RCC 7860 (cell line): ENCODE measurements around the gene CTBP2.

Experiments used
- DNase-seq: peaks from one replicate; pipeline ENCODE4 v3.0.0-alpha.2; 2015; ENCODE audit warnings: low spot score
- FAIRE-seq: peaks from 2 replicates; lab custom pipeline; 2012; peaks lifted over from hg19 to GRCh38; lab: Jason Lieb, UNC

CTBP2 gene

DNA sequence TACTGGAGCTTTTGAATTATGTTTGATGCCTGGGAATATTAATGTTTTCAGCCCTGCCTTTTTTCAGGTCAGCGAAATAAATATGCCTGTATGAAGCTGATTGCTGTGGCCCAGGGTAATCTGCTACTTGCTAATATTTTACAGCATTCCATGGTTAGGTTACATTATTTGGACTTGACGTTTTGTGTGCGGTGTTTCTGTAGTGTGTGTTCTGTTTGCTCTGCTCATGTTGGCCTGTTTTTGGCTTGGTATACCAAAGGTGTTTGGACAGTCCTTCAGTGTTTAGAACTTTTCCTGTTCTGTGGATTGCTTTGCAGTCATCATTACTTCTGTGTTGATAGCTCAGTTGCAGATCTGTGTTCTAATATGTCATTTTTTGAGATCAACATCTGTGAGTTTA, 206.9 kb downstream of the CTBP2 start:
- no peak for DNase-seq
- FAIRE-seq: no peak

DNA sequence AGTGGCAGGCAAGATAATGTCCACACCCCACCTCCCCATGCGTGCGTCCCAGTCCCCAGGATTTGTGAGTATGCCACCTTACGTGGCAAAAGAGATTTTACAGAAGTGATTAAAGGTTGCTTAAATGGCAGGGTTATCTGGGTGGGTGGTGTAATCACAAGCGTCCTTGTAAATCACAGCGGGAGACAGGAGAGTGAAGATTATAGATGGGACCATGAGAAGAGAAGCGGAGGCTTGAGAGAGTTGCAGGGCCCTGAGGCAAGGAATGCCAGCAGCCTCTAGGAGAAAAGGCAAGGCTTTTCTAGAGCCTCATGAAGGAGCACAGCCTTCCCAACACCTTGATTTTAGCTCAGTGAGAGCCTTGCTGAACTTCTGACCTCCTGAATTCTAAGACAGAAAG, 208.2 kb downstream of the CTBP2 start:
- DNase-seq (no peak), FAIRE-seq (no peak)

DNA sequence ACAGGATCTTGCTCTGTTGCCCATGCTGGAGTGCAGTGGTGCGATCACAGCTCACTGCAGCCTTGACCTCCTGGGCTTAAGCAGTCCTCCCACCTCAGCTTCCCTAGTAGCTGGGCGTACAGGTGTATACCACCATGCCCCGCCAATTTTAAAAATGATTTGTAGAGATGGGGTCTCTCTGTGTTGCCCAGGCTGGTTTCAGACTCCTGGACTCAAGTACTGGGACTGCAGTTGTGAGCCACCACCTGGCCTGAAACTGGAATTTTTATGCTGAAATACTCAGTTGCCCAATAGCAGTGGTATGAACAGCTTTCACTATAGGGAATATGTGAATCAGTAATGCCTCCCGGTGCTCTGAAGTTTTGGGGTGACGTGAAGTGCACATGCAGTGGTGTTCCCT, 210.8 kb downstream of the CTBP2 start:
- DNase-seq: no peak
- FAIRE-seq: no peak

DNA sequence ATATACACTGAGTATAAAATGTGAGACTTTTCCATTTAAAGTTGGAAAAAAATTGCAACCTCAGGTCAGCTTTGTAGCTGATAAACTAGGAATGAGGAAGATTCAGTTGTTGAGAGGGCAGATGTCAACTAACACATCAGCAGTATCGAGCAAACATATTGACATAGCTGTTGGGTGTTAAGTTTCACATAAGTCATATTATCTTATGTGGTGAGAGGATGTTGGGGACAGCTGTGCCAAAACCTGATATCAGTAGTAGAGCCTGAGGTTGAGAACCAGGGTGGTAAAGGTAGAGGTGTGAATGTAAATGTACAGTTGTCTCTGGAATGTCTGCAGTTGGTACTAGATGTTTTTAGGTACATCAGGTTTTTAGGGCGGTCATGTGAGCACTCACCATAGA, 213.4 kb downstream of the CTBP2 start:
- DNase-seq: no peak

DNA sequence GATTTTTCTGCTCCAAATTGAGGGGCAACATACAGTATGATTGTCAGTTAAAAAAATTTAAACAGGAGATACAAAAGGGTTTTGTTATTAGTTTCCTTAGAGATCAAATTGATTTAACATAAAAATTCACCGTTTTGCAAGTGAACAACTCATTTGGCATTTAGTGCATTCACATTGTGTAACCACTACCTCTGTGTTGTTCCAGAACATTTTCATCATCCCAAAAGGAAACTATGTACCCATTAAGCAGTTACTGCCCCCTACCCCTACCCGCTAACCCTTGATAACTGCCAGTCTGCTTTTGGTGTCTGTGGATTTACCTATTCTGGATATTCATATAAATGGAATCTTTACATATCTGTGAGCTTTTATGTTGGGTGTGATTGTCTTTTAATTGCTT, 215.4 kb downstream of the CTBP2 start:
- FAIRE-seq: no peak
- no peak for DNase-seq

More for the DNA sequence above, 213.4 kb downstream of the CTBP2 start:
- FAIRE-seq: no peak

DNA sequence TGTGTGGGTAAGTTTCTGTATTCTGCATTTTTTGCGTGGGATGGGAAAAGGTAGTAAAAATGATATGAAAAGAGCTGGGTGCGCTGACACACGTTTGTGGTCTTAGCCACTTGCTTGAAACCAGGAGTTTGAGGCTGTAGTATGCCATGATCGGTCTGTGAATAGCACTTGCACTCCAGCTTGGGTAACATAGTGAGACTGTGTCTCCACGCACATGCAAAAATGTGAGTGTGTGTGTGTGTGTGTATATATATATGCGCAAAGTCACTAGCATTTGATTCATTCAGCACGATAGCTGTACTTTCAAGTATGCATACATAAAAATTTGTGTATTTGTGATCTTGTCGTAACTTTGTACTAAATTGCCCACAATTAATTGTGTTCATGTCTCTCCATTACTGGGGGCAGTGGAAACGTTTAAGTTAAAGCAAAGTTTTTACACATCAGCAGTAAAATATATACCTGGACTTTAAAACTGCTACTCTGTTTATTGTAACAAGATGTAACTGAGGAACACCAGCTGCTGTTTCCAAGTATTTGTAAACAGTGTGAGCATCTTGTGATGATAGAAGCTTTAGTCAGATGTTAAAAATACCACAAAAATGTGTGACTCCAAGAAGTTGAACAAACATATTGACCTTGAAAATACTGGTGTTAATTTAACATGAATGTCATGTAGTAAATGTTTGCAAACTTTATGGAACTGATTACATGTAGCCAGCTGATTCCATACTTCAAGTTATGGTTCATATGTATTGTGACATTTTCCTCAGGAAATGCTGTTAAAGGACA, 216.9 kb downstream of the CTBP2 start:
- peak; percentile 28 for DNase-seq

DNA sequence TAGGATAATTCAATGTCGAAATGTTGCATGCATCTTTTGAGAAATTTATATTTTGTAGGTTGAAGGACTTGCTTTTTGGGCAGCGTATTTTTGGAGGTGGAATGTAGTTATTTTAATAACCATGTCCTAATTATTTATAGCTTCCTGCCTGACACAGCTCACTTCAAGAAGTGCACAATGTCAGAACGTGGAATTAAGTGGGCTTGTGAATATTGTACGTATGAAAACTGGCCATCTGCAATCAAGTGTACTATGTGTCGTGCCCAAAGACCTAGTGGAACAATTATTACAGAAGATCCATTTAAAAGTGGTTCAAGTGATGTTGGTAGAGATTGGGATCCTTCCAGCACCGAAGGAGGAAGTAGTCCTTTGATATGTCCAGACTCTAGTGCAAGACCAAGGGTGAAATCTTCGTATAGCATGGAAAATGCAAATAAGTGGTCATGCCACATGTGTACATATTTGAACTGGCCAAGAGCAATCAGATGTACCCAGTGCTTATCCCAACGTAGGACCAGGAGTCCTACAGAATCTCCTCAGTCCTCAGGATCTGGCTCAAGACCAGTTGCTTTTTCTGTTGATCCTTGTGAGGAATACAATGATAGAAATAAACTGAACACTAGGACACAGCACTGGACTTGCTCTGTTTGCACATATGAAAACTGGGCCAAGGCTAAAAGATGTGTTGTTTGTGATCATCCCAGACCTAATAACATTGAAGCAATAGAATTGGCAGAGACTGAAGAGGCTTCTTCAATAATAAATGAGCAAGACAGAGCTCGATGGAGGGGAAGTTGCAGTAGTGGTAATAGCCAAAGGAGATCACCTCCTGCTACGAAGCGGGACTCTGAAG, 217.8 kb downstream of the CTBP2 start:
- FAIRE-seq (no peak), DNase-seq (no peak)

More for the DNA sequence above, 216.9 kb downstream of the CTBP2 start:
- no peak for FAIRE-seq

DNA sequence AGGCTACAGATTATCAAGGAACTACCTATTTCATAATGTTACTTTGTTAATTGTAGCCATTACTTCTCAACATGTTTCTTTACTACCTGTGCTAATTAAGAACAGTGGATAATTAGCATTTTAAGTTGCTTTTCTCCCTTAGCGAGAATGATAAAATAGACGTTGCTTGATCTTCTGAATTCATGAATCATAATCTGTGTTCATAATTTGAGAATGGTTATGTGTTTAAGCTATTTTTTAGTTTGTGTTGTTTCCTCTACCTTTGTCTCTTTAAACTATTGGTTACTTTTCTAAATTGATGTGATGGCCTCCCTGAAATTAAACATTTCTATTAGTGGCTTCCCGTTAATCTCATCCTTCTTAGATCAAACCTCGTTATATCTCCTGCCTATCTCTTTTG, 218.5 kb downstream of the CTBP2 start, which contains the start of gene ZRANB1:
Gene ZRANB1, plus strand, starts transcription at position 301 of the 400 bp plus-strand sequence. CDS start 371 bp downstream, outside the sequence.
- FAIRE-seq: no peak
- no peak for DNase-seq

DNA sequence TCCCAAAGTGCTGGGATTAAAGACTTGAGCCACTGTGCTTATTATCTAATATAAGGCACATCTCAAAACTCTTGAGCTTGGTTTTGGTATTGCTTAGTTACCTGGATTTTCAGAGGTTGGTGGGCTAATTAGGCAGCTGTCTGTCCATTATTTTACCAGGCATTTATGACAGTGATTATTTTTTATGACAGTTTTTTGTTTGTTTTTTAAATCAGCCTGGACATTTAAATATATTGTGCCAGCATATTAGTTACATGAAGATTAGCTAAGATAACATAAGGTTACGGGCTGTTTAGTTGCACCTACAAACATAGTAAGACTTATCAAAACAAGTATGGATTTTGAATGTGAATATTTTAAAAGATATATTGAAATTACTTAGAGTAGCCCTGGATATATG, 221.1 kb downstream of the CTBP2 start:
- DNase-seq: no peak
- no peak for FAIRE-seq

DNA sequence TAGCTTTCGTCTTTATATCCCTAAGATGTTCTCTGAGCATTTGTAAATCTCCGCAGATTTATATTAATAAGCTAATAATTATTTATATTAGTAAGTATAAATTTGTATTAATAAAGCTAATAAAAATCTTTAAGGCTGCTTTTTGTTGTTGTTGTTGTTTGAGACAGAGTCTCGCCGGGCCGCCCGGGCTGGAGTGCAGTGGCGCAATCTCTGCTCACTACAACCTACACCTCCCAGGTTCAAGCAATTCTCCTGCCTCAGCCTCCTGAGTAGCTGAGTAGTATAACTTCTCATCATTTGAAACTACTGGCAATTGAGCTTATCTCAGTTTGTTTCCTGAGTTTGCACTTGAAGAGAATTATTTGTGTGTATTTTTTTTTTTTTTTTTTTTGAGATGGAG, 223.6 kb downstream of the CTBP2 start:
- no peak for FAIRE-seq
- DNase-seq: no peak

DNA sequence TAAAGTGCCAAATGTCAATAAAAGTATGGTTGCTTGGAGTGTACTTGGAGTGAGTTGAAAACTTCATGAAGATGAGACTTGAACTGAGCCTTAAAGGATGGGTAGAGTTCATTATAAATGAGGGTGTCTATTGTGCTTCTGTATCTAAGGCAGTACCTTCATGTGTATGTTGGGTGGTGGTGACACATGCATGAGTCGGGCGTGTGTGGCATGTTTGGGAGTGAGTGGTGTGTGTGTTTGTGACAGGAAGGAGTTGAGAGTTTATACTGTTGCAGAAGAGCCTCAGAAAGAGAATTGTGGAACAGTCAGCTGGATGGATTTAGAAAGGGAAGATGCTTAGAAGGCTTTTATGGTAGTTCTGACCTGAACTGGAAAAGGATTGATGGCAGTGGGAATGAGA, 224.4 kb downstream of the CTBP2 start:
- DNase-seq: no peak
- FAIRE-seq: no peak
